Activated gamma-delta T cell (primary cell): ENCODE measurements around the gene GALR2.

Experiments used
- DNase-seq: peaks from one replicate; lab custom pipeline; 2025; lab: John Stamatoyannopoulos, UW

GALR2 gene

DNA sequence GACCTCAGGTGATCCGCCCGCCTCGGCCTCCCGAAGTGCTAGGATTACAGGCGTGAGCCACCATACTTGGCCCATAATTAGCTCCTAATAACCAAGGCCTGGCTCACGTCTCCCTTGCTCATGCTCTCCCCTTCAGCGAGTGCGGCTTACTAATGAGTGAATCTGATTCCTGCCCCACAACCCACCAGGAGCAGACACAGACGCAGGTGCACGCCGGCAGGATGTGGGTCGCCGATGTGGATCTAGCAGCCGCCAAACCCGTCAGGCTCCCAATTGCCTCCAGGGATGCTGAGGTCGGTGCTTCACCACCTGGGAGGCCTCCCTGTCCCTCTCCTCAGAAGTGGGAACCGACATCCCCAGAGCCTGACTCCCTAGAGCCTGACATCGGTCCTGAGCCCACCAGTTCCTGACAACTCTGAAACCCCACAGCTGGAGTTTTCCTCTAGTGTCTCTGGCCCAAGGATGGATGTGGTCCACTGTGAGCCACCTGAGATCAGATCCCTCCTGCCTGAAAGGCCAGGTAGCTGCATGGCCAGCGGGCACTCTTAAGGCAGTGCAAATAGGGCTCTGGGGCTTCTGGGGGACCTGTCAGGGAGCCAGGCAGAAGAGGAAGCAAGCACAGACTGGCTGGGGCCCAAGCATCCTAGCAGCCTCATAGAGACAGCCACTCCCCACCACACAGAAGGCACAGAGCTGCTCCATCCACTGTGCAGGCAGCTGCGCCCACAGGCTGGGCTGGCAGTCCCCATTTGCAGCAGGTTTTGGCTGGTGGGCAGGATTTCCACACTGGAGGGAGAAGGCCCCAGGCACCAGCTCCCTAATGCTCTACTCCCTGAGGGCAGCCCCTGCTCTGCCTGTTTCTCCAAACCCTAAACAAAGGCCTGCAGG lies 18.2 kb downstream of the GALR2 start:
- no peak for DNase-seq

DNA sequence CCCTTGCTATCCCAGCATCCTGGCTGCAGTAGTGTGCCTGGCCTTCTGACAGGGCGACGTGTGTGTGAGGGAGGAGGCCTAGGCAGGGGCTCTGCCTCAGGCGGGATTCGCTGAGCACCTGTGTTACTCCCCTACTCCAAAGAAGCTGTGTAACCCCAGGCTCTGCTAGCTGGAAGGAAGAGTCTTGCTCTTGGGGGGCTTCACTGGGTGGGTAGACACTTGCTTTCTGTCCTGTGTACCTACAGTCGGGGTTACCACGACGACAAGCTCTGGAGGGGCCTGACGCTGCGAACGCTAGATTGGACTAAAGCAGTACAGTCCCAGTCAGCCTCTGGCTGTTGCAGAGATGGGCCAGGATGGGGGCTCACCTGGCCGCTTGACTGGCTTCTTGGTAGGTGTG lies 19.5 kb downstream of the GALR2 start:
- no peak for DNase-seq

DNA sequence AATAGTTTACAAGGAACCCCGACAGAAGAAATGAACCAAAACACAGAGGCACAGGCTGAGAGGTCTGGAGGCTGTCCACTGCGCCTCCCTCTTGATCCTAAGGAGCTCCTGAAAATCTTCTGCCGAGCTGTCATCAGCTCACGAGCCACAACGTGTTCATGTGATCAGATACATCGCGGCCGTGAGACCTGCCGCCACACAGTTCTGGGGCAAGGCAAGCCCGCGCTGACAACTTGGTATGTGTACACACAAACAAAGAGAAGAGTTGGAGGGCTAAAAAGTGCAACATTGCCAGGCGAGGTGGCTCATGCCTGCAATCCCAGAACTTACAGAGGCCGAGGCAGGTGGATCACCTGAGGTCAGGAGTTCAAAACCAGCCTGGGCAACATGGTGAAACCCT lies 21.4 kb downstream of the GALR2 start:
- no peak for DNase-seq

DNA sequence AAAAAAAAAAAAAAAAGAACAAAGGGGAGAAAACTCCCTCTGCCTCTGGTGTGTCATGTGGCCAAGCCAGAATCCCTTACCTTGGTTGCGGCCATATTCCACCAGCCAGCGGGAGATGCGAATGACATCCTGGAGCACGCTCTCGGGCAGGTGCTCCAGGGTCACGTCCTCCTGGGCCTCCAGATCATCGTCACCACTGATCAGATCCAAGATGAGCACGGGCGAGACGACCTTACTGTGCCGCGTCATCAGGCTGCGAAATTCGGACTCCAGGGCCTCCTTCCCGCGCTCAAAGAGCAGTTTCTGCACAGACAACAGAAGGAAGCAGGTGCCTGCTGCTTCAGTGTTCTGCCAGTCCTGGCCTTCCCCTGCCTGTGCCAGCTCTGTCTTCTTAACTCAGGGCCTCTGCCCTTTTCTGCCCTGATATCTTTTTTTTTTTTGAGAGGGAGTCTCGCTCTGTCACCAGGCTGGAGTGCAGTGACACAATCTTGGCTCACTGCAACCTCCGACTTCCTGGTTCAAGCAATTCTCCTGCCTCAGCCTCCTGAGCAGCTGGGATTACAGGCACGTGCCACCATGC lies 23.2 kb downstream of the GALR2 start:
- no peak for DNase-seq

DNA sequence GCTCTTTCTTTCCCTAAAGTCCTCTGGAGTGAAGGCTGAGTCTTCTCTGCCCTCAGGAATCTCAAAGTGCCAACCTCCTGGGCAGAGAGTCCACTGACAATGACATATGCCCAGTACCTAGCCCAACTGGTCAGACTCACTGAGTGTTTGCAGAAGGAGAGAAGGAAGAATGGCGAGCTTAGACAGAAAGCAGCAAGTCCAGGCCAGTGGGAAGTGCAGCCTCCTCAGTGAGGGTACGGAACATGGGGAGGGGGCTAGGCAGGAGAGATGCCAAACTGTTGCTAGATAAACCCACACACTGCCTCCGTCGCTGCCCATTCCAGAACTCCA lies 28.3 kb downstream of the GALR2 start:
- no peak for DNase-seq

DNA sequence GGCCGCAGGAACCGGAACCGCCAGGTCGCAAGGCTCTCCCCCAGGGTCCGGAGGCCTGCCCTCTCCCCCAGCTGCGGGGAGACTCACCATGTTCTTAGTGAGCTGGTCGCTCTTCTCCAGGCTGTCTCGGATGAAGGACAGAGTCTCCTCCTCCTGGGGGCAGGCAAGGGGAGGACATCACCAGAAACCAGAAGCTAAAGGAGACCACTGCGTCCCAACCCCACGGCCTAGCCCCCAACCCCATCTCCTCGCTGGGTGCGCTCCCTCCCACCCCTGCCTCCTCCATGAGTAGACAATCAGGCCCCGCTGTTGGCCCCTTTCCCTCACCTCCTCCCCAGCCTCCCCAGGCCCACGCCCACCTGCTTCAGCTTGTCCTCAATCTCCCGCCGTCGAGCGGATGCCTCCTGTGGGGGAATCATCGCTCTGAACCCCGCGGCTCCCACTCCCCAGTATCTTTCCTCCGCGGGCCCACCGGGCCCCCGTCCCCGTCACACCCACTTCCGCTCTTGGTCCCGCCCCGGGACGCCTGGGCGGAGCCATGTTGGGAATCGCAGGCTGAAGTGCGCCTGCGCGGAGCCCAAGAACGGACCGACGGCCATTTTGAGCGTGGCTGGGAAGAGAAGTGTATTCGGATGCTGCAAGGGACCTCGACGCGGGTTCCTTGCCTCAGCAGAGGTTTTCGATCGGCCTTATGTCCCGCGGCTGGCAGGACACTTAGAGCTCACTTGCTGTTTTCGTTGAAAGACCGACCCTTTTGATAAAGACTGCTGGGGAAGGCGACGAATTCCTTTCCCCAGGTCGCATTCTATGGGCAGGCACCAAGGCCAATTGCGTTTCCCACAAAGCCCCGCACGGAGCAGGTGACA lies 28.9 kb downstream of the GALR2 start, which contains the start of gene EXOC7:
TSS of gene EXOC7 (minus strand) at position 514 of the 866 bp plus-strand sequence. CDS start at position 419, 95 bp downstream.
- peak; percentile 85 for DNase-seq

DNA sequence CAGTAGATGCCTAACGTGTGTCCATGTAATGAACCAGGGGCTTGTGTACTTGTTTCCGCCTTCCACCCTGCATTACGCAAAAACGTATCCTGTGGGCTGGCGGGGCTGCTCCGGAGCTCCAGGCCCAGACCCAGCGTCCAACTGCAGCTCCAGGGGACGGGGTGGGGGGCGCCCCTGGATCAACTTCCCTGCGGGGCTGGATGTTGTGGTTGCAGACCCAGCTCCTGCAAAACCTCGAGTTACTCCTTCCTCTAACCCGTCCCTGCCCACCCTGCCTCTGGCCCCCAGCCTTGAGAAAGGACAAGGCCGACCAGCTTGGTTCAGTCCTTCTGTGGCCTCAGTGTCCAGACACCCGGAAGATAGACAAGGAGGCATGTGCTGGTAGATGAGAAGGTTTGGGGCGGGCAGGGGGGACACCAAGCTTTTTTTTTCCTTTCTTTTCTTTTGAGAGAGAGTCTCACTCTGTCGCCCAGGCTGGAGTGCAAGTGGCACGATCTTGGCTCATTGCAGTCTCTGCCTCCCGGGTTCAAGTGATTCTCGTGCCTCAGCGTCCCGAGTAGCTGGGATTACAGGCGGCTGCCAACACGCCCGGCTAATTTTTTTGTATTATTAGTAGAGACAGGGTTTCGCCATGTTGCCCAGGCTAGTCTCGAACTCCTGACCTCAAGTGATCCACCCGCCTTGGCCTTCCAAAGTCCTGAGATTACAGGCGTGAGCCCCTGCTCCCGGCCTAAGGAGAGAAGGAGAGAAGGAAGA lies 29.7 kb downstream of the GALR2 start:
- DNase-seq, result no peak

DNA sequence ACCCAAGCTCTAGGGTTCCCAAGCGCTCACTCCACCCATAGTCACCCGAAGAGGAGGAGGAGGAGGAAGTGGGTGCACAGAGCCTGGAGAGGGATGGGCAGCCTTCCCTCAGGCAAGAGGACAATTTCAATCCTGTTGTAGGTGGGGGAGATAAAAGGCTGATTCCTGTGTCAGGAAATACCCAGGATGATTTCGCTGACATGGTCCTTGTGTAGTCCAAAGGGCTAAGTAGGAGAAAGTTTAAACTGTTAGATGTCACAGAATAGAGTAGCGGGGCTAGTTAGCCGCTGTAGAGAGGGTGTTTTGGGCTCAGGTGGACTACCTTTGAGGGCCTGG lies 30.3 kb downstream of the GALR2 start:
- DNase-seq, result no peak

DNA sequence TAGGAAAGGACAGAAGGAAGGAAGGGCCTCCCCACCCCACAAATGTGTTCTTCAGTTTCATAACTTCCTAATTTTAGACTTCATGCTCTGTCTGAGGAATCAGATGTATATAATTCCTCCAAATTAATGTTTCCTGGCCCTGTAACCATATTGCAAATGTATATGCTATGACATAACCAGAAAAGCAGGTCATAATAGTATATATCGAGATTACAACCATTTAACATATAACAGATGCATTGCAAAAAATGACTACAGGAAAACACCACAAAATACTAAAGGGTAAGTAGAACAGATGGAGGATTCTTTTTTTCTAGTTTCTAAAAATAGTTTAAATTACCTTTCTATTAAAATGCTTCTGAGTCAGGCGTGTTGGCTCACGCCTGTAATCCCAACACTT lies 32.1 kb downstream of the GALR2 start:
- DNase-seq, result no peak

DNA sequence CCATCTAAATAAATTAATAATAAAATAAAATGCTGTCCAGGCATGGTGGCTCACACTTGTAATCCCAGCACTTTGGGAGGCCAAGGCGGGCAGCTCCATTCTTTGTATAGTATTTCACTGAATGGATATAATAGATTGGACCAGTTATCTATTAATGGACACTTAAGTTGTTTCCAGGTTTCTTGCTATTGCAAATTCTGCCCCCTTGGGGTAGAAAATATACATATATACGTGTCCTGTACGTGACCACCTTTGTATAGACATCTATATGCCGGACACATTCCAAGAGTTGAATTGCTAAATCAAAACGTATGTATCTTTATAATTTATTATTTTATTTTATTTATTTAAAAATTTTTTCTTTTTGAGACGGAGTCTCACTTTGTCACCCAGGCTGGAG lies 32.9 kb downstream of the GALR2 start:
- no peak for DNase-seq

DNA sequence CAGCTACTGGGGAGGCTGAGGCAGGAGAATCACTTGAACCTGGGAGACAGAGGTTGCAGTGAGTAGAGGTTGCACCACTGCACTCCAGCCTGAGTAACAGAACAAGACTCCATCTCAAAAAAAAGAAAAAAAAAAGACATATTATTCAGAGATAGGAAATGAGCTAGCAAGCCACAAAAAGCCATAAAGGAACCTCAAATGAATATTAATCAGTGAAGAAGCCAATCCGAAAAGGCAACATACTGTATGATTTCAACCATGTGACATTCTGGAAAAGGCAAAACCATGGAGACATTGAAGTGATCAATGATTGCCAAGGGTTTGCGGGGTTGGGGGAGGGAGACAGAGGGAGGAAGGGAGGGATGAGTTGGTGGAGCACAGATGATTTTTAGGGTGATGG lies 37.4 kb downstream of the GALR2 start:
- no peak for DNase-seq

DNA sequence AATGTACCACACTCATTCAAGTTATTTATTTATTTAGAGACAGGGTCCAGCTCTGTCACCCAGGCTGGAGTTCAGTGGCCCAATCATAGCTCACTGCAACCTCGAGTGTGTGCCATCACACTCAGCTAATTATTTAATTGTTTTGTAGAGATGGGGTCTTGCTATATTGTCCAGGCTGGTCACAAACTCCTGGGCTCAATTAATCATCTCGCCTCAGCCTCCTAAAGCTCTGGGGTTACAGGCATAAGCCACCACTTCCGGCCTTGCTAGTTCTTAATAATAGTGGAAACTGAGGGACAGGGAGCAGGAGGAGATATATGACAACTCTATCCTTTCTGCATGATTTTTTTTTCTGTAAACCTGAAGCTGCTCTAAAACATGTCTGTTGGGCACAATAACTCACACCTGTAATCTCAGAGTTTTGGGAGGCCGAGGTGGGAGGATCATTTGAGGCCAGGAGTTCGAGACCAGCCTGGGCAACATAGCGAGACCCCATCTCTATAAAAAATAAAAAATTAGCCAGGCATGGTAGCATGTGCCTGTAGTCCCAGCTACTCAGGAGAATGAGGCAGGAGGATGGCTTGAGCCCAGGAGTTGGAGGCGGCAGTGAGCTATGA lies 40.7 kb downstream of the GALR2 start:
- DNase-seq, result no peak

DNA sequence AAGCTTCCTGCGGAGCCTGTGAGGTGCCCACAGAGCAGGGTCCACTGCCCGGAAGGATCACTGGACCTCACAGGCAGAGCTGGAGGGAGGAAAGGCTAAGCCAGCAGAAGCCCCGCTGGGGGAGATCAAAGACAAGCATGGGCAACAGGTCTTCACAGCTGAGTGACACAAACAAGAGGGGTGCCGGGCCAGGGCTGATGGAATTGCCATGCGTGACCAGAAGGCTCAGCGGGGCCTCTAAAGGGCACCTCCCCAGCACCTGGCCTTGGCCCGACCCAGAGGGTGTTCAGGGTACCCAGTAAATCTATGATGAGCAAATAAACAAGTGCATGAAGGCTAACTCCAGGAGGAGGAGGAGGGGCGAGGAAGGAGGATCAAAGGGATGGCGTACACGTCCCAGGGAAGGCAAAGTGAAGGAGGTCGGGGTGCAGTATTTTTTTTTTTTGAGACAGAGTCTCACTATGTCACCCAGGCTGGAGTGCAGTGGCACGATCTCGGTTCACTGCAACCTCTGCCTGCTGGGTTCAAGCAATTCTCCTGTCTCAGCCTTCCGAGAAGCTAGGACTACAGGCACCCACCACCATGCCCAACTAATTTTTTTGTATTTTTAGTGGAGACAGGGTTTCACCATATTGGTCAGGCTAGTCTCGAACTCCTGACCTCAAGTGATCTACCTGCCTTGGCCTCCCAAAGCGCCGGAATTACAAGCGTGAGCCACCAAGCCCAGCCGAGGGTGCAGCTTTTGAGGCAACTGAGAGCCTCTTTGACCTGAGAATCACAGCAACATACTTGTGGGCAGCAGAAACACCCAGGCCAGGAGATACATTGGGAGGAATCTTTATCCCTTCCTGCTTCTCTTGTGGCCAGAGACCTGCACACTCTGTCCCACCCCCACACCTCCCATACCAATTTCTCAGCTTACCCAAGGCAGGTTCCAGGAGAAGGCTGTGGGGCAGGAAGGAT lies 45.1 kb downstream of the GALR2 start:
- DNase-seq, result no peak

DNA sequence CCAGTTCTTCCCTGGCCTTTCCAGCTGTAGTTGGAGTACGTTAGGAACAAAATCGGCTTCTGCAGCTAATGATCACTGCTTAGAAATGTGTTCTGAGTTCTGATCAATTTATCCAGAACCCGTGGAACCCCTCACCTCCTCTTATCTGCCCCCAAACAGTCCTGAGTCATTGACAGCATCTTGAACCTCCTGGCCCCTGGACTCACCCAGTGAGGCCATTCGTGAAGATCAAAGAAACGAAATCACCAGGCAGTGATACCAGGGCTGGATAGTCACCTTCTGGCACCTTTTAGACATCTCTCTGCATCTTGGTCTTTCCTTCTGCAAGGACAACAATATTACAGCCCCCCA lies 46.1 kb downstream of the GALR2 start:
- no peak for DNase-seq

DNA sequence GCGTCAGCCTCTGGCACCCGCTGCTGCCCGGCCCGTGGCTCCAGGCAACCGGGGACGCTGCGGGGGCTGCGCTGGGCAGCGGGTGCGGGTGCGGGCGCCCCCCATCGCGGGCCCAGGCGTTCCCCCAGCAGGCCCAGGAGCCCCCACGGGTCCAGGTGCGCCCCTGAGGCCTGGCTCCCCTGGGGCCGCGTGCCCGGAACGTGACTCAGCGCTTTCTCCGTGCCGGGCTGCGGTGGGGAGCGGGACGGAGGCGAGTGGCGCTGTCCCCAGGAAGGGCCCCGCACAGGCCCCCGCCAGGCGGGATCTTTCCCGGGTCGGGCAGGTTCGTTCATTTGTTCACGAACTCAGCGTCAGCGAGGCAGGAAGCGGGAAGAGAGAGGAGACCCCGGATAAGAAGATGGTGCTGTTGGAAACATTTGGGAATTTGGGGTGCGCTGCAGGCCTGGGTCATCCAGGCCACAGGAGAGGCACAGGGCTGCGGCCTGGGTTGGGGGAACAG lies 47.4 kb downstream of the GALR2 start:
- no peak for DNase-seq

DNA sequence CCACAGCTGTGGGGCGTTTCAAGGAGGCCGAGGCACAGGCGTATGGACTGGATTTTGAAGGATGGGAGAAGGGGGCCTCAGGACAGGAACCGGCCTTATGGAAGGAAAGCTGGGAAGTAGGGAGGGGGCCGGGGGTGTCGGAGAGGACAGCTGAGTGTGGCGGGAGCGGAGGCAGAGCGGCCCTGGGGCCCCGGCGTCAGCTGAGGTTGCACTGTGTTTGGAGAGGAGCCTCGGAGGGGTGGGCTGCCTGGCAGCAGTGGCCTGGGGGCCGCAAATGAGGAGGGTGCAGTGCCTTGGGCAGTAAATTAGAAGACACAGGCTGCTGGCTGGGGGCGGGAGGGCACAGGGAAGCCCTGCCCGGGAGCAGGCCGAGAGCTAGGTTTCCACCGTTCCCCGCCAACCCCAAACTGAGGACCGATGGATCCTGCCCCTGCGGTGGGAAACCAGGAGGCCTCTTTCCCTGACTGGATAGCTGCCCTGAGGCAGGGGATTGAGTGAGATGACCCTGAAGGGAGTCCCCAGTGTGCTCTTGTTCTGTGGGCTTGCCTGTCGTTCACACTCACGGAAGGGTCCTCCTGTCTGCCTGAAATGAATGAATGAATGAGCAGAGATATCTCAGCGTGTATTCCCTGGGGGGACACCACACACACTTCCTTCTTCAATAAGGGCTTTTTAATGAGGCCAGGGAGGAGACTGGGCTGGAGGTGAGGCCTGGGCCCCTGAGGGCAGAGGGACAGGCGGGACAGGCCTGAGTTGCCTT lies 48.0 kb downstream of the GALR2 start:
- no peak for DNase-seq

DNA sequence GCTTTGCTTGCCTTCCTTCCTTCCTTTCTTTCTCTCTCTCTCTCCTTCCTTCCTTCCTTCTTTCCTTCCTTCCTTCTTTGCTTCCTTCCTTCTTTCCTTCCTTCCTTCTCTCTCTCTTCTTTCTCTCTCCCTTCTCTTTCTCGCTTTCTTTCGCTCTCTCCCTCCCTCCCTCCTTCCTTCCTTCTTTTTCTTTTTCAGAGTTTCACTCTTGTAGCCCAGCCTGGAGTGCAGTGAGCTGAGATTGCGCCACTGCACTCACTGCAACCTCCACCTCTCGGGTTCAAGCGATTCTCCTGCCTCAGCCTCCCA lies 48.6 kb downstream of the GALR2 start:
- DNase-seq, result no peak

DNA sequence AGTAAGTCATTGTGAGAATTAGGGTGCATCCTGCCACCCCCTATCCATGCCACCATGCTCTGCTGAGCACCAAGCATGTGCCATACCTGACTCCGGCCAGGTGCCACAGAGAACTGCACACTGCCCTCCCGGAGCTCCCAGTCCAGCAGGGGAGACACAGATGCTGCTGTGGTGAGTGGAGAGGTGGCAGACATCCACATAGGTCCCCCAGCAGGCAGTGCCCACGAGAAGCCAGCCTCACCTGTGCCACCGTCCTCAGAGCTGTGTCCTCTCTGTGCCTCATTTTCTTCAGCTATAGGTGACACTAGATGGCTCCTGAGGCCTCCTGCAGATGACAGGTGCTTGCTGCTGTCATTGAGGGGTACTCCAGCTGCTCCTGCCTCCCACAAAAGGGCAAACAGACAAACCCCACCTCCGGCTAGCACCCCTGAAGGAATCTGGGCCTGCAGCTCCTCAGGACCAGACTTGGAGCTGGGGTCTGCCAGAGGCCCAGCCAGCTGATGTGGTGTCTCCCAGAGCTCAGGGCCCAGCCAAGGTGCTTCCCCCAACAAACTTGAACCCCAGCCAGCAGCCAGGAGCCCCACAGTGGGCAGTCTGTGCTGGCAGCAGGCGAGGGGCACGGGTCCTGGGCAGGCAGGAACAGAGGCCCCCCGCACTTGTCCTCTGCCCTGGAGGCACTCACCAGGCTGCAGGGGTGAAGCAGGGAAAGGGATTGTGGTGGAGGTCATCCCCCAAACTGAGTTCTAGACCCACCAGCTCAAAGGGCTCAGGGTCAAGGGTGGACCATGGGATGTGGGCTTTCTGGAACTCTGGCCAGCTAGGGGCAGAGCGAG lies 49.4 kb downstream of the GALR2 start:
- no peak for DNase-seq
